PC-3 (cell line): ENCODE measurements around the gene MCTS1.

Experiments
- EZH2 ChIP-seq: fragments of 300-600 bp; sonication (generic); IDR thresholded peaks from one replicate; pipeline ENCODE4 v1.6.1; 2017; ENCODE audit warnings: antibody characterized with exemption, mild to moderate bottlenecking, low read length; ENCODE audit not compliant: unreplicated experiment
- EZH2phosphoT487 ChIP-seq: fragments of 300-600 bp; sonication (generic); IDR thresholded peaks from 2 replicates; pipeline ENCODE4 v1.6.1; 2018; ENCODE audit warnings: mild to moderate bottlenecking, antibody characterized with exemption, low read length, borderline replicate concordance
- TF ChIP-seq, protein P1 (sequence below): fragments of 300-600 bp; sonication (generic); conservative IDR thresholded peaks from 2 replicates; pipeline ENCODE4 v1.5.1; 2017; ENCODE audit warnings: antibody characterized with exemption, low read depth, mild to moderate bottlenecking, low read length

DNA sequence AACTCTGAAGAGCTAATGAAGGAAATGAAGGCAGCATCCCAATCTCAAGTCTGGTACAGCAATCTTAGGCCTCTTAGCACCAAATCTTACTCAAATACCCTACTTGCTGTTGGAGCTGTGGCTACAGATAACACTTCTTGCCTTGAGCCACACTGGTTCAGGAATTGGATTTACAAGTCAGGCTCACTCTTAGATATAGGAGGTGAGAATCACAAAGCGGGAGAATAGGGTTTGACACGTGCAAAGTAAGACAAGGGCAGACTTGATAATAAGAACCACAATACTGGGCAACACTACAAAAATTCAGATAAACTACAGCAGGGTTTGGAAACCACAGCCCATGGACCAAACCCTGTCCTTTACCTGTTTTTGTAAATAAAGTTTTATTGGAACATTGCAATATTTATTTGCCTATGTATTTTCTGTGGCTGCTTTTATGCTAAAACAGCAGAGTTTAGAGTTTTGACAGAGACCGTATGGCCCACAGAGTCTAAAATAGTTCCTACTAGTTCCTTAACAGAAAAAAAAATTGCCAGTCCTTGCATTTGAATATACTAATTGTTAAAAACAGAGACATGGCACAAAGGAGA is 33.8 kb upstream of the MCTS1 start:
- TF ChIP-seq, protein P1, sequence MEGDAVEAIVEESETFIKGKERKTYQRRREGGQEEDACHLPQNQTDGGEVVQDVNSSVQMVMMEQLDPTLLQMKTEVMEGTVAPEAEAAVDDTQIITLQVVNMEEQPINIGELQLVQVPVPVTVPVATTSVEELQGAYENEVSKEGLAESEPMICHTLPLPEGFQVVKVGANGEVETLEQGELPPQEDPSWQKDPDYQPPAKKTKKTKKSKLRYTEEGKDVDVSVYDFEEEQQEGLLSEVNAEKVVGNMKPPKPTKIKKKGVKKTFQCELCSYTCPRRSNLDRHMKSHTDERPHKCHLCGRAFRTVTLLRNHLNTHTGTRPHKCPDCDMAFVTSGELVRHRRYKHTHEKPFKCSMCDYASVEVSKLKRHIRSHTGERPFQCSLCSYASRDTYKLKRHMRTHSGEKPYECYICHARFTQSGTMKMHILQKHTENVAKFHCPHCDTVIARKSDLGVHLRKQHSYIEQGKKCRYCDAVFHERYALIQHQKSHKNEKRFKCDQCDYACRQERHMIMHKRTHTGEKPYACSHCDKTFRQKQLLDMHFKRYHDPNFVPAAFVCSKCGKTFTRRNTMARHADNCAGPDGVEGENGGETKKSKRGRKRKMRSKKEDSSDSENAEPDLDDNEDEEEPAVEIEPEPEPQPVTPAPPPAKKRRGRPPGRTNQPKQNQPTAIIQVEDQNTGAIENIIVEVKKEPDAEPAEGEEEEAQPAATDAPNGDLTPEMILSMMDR: no peak
- TF ChIP-seq EZH2 (no peak), EZH2phosphoT487 (no peak)
